Ectodermal cell (in vitro differentiated cells): ENCODE results near the gene PLA2G1B.

Experiments used
- H3K27ac ChIP-seq: 2 replicates; pipeline ENCODE4 v1.7.0; 2013; ENCODE audit warnings: mild to moderate bottlenecking, low read depth, low read length; ENCODE audit not compliant: insufficient read depth, poor library complexity, severe bottlenecking
- H3K27me3 ChIP-seq: 2 replicates; pipeline ENCODE4 v1.7.0; 2013; ENCODE audit warnings: mild to moderate bottlenecking, low read length; ENCODE audit not compliant: insufficient read depth, control insufficient read depth, poor library complexity, severe bottlenecking
- H3K36me3 ChIP-seq: one replicate; pipeline ENCODE4 v1.7.0; 2013; ENCODE audit warnings: low read length; ENCODE audit not compliant: control insufficient read depth, insufficient read depth
- H3K4me1 ChIP-seq: one replicate; pipeline ENCODE4 v1.7.0; 2013; ENCODE audit warnings: low read length; ENCODE audit not compliant: control insufficient read depth, insufficient read depth
- H3K4me3 ChIP-seq: 2 replicates; pipeline ENCODE4 v1.7.0; 2013; ENCODE audit warnings: low read depth, low read length, control low read depth; ENCODE audit not compliant: insufficient read depth
- H3K9me3 ChIP-seq: 2 replicates; pipeline ENCODE4 v1.7.0; 2013; ENCODE audit warnings: mild to moderate bottlenecking, low read length, moderate library complexity; ENCODE audit not compliant: control insufficient read depth
- WGBS, 2 experiments: methylation state at CpG; one replicate each; pipeline ENCODE4 v1.1.7; 2013; ENCODE audit warnings: missing lambda C conversion rate in 2 of 2; 5-methylcytosine and 5-hydroxymethylcytosine counted together

The PLA2G1B gene

DNA sequence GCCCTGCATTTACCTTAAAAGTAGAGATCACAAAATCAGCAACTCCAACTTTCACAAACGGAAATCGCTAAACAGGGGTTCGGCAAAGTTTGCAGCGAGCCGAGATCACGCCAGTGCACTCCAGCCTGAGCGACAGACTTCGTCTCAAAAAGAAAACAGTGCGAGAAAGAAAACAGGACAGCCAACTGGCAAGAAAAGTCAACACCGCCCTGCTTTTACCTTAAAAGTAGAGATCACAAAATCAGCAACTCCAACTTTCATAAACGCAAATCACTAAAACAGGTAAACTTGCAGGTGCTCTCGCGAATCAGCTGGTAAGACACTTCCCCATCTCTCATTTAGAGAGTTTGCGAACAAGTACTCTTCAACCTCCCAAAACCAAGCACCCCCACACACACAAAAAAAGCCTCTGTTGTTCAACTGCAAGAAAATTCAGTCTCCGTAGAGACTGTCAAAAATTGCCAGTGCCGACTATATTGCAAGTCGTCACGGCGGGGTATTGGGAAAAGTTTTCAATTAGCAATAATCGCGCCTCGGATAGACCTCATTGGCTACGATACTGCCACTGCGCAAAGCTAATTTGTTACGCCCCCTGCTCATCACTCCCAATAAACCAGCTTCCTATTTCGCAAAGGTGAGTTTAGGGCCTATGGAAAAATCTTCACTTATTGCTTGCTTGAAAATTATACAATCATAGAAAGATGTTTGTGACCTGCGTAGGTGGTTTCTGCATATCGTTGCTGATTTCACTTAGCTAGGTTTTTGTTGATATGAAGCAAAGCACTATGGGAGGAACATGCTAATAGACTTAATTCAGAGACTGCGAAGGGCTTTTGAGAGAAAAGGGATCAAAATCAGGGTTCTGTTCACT lies 34.7 kb downstream of the PLA2G1B start, which contains the start of gene RNU4-1:
Gene RNU4-1, minus strand, starts transcription at position 577 of the 871 bp plus-strand sequence.
- H3K27me3 ChIP-seq = no peaks in the 10 kb centered on the region
- 1% methylated on average over 28 to 29 of the region's 29 CpGs for WGBS, 2 experiments
- peak within 1 kb of the TSS; percentile 53 for H3K4me3 ChIP-seq
- H3K27ac ChIP-seq = peak within 1 kb of the TSS; percentile 100
- no peaks in the 10 kb centered on the region for H3K36me3 ChIP-seq
- no peaks in the 10 kb centered on the region for H3K4me1 ChIP-seq
- no peaks in the 10 kb centered on the region for H3K9me3 ChIP-seq

DNA sequence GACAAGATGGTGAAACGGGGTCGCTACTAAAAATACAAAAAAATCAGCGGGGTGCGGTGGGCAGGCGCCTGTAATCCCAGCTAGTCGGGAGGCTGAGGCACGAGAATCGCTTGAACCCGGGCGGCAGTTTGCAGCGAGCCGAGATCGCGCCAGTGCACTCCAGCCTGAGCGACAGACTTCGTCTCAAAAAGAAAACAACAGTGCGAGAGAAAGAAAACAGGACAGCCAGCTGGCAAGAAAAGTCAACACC lies 35.2 kb downstream of the PLA2G1B start:
- H3K9me3 ChIP-seq = no peaks in the 10 kb centered on the region
- H3K36me3 ChIP-seq = no peaks in the 10 kb centered on the region
- WGBS, 2 experiments = 1% methylated on average over 17 of the region's 17 CpGs
- peak overlapping the region; percentile 53 for H3K4me3 ChIP-seq
- no peaks in the 10 kb centered on the region for H3K27me3 ChIP-seq
- peak overlapping the region; percentile 100 for H3K27ac ChIP-seq
- no peaks in the 10 kb centered on the region for H3K4me1 ChIP-seq

- Histone ChIP-seq H3K27me3 (no peaks in the 10 kb centered on the region), H3K9me3 (no peaks in the 10 kb centered on the region), H3K4me1 (no peaks in the 10 kb centered on the region), H3K36me3 (no peaks in the 10 kb centered on the region), H3K27ac (peak overlapping the region; percentile 100), H3K4me3 (peak overlapping the region; percentile 53)
- 64 to 68% methylated on average over 22 of the region's 22 CpGs for WGBS, 2 experiments
These were observed 36.8 kb downstream of the PLA2G1B start for GRCh38 chr12:120290609-120291305.

- Histone ChIP-seq H3K4me3 (no peak overlapping the region), H3K27me3 (no peaks in the 10 kb centered on the region), H3K9me3 (no peaks in the 10 kb centered on the region), H3K27ac (no peak overlapping the region), H3K4me1 (no peaks in the 10 kb centered on the region), H3K36me3 (no peaks in the 10 kb centered on the region)
- 88 to 91% methylated on average over 11 to 12 of the region's 12 CpGs for WGBS, 2 experiments
These were observed 40.1 kb downstream of the PLA2G1B start for GRCh38 chr12:120287491-120287890.

- no peaks in the 10 kb centered on the region for H3K36me3 ChIP-seq
- no peaks in the 10 kb centered on the region for H3K9me3 ChIP-seq
- WGBS, 2 experiments = 77 to 80% methylated on average over 6 to 7 of the region's 7 CpGs
- no peak overlapping the region for H3K4me3 ChIP-seq
- H3K27ac ChIP-seq = no peak overlapping the region
- no peaks in the 10 kb centered on the region for H3K27me3 ChIP-seq
- H3K4me1 ChIP-seq = no peaks in the 10 kb centered on the region
These were observed 40.6 kb downstream of the PLA2G1B start for GRCh38 chr12:120286768-120287490.

- Histone ChIP-seq H3K4me1 (no peaks in the 10 kb centered on the region), H3K4me3 (no peak overlapping the region), H3K36me3 (no peaks in the 10 kb centered on the region), H3K27ac (no peak overlapping the region), H3K9me3 (no peaks in the 10 kb centered on the region), H3K27me3 (no peaks in the 10 kb centered on the region)
- WGBS, 2 experiments = 92 to 95% methylated on average over 3 of the region's 3 CpGs
These were observed 43.2 kb downstream of the PLA2G1B start for GRCh38 chr12:120284381-120284780.

- no peaks in the 10 kb centered on the region for H3K4me1 ChIP-seq
- no peaks in the 10 kb centered on the region for H3K27me3 ChIP-seq
- H3K9me3 ChIP-seq = no peaks in the 10 kb centered on the region
- no peaks in the 10 kb centered on the region for H3K36me3 ChIP-seq
- no peak overlapping the region for H3K27ac ChIP-seq
- H3K4me3 ChIP-seq = no peak overlapping the region
- whole genome bisulfite sequencing, 2 experiments = 83 to 85% methylated on average over 7 of the region's 7 CpGs
These were observed 44.3 kb downstream of the PLA2G1B start for GRCh38 chr12:120283318-120283717.

GRCh38 chr12:120278137-120279069 lies 49.2 kb downstream of the PLA2G1B start:
- H3K36me3 ChIP-seq = no peaks in the 10 kb centered on the region
- no peak overlapping the region for H3K27ac ChIP-seq
- no peak overlapping the region for H3K4me3 ChIP-seq
- H3K9me3 ChIP-seq = no peaks in the 10 kb centered on the region
- no peaks in the 10 kb centered on the region for H3K27me3 ChIP-seq
- 94 to 96% methylated on average over 52 to 55 of the region's 57 CpGs for WGBS, 2 experiments
- no peaks in the 10 kb centered on the region for H3K4me1 ChIP-seq

GRCh38 chr12:120276734-120277133 lies 50.8 kb downstream of the PLA2G1B start:
- 94 to 97% methylated on average over 6 of the region's 6 CpGs for WGBS, 2 experiments
- no peak overlapping the region for H3K27ac ChIP-seq

More at GRCh38 chr12:120276734-120277133, 50.8 kb downstream of the PLA2G1B start:
- Histone ChIP-seq H3K4me1 (no peaks in the 10 kb centered on the region), H3K4me3 (no peak overlapping the region), H3K36me3 (no peaks in the 10 kb centered on the region), H3K27me3 (no peaks in the 10 kb centered on the region), H3K9me3 (no peaks in the 10 kb centered on the region)
